Endometrial microvascular endothelial cells (primary cell): ENCODE results near the gene PHLDB2. TPM values are rescaled to one million over a fixed set of nuclear protein-coding genes. Genes with fewer than 3 reads are reported as not detected.
"Not testable (repeated sequence)": the region's sequence is repeated elsewhere in the genome, so short reads cannot be mapped to it uniquely, and the experiment has no call there.

Source experiments
- in situ Hi-C: cut with HindIII; loops from 2 replicates; pipeline ENCODE4 v1.10.0; 2017; ENCODE audit warnings: low sequenced_read_pairs, low pct_unique_long_range_greater_than_20kb; ENCODE audit errors: inconsistent ontology term
- total RNA-seq: library from RNA; depleted of rRNA; stranded (reverse); fragments of >200 nt; gene quantifications from one replicate; pipeline ENCODE4 v1.2.3, GENCODE V29; 2015; ENCODE audit errors: inconsistent ontology term

The PHLDB2 gene
- 82.3 TPM for total RNA-seq

- in situ Hi-C loops = loop anchor here (25.0 kb wide), 1 partner anchor 147 kb away; no protein-coding TSS in a partner anchor
These were observed at the start of gene PHLDB2 for GRCh38 chr3:111859061-111859973. Gene PHLDB2, plus strand, starts transcription at chr3:111859265. Its CDS starts 24,813 bp downstream, at chr3:111884078.

- in situ Hi-C loops = no loop called here
These were observed 48.2 kb upstream of the PHLDB2 start for GRCh38 chr3:111810909-111811308.

- in situ Hi-C loops = no loop called here
These were observed 47.3 kb upstream of the PHLDB2 start for GRCh38 chr3:111811811-111812210.

- in situ Hi-C loops = no loop called here
These were observed 46.4 kb upstream of the PHLDB2 start for GRCh38 chr3:111812701-111813100.

GRCh38 chr3:111813441-111813840 lies 45.6 kb upstream of the PHLDB2 start:
- in situ Hi-C loops = no loop called here

GRCh38 chr3:111813979-111814378 lies 45.1 kb upstream of the PHLDB2 start:
- in situ Hi-C loops = no loop called here

GRCh38 chr3:111816771-111817170 lies 42.3 kb upstream of the PHLDB2 start:
- in situ Hi-C loops = not testable (repeated sequence)

GRCh38 chr3:111819927-111820326 lies 39.1 kb upstream of the PHLDB2 start:
- in situ Hi-C loops = no loop called here

- in situ Hi-C loops = no loop called here
These were observed 38.4 kb upstream of the PHLDB2 start for GRCh38 chr3:111820651-111821050.

- in situ Hi-C loops = no loop called here
These were observed 37.2 kb upstream of the PHLDB2 start for GRCh38 chr3:111821891-111822290.

GRCh38 chr3:111822804-111823203 lies 36.3 kb upstream of the PHLDB2 start:
- in situ Hi-C loops = no loop called here

- in situ Hi-C loops = no loop called here
These were observed 35.7 kb upstream of the PHLDB2 start for GRCh38 chr3:111823341-111823855.

- in situ Hi-C loops = no loop called here
These were observed 34.7 kb upstream of the PHLDB2 start for GRCh38 chr3:111824351-111824750.

GRCh38 chr3:111827871-111828270 lies 31.2 kb upstream of the PHLDB2 start:
- in situ Hi-C loops = no loop called here

- in situ Hi-C loops = no loop called here
These were observed 30.5 kb upstream of the PHLDB2 start for GRCh38 chr3:111828530-111828929.

GRCh38 chr3:111829023-111829422 lies 30.0 kb upstream of the PHLDB2 start:
- in situ Hi-C loops = no loop called here

GRCh38 chr3:111831840-111832239 lies 27.2 kb upstream of the PHLDB2 start:
- in situ Hi-C loops = no loop called here

- in situ Hi-C loops = no loop called here
These were observed 22.0 kb upstream of the PHLDB2 start for GRCh38 chr3:111837112-111837511.

GRCh38 chr3:111838133-111838532 lies 20.9 kb upstream of the PHLDB2 start:
- in situ Hi-C loops = no loop called here

- in situ Hi-C loops = no loop called here
These were observed 13.0 kb upstream of the PHLDB2 start for GRCh38 chr3:111846039-111846438.
